ENCODE data around the gene RAMP1.

DNA sequence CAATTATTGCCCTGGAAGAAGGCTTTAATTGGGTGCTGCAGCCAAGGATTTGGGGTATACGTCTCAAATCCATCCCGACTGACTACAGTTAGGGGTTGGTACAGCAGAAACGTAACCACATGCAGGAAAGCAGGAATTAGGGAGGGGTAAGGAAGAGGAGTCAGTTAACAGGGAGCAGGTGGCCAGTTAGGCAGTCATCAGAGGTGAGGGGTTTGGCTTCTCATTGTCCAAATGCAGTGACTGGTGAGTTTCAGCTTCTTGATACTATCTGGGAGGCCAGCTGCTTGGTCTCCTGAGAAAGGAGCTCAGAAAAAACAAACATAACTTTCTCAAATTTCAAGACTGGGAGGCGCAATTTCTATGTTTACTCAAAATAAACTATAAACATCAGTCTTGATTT, 68.6 kb downstream of the RAMP1 start:
- TF ChIP-seq, protein P1, sequence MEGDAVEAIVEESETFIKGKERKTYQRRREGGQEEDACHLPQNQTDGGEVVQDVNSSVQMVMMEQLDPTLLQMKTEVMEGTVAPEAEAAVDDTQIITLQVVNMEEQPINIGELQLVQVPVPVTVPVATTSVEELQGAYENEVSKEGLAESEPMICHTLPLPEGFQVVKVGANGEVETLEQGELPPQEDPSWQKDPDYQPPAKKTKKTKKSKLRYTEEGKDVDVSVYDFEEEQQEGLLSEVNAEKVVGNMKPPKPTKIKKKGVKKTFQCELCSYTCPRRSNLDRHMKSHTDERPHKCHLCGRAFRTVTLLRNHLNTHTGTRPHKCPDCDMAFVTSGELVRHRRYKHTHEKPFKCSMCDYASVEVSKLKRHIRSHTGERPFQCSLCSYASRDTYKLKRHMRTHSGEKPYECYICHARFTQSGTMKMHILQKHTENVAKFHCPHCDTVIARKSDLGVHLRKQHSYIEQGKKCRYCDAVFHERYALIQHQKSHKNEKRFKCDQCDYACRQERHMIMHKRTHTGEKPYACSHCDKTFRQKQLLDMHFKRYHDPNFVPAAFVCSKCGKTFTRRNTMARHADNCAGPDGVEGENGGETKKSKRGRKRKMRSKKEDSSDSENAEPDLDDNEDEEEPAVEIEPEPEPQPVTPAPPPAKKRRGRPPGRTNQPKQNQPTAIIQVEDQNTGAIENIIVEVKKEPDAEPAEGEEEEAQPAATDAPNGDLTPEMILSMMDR (conservative IDR thresholded peaks at IDR 0.05 in 1 of 2, IDR thresholded peaks at IDR 0.05 in 1 of 2; ENCODE audit: low read depth in 1 of 2, low read length in 2 of 2): no peak
- TF ChIP-seq EZH2 (IDR thresholded peaks at IDR 0.05; ENCODE audit: low read length, missing control alignments): no peak

Data from fibroblast of lung (primary cell).